Neural cell (in vitro differentiated cells): ENCODE measurements around the gene IL21R.

Experiments used
- EZH2 ChIP-seq: fragments of 200-600, 300-800 bp; shearing (Covaris generic), sonication (generic); IDR thresholded peaks from 2 replicates; pipeline ENCODE4 v1.6.1; 2014; ENCODE audit warnings: antibody characterized with exemption, low read length, borderline replicate concordance, mild to moderate bottlenecking; ENCODE audit not compliant: insufficient read depth, poor library complexity, severe bottlenecking
- MXI1 ChIP-seq: fragments of 450-650 bp; conservative IDR thresholded peaks from 2 replicates; pipeline ENCODE4 v1.6.1; 2014; ENCODE audit warnings: antibody characterized with exemption, mild to moderate bottlenecking; ENCODE audit not compliant: poor library complexity, severe bottlenecking
- POLR2AphosphoS5 ChIP-seq: IDR thresholded peaks from 2 replicates; pipeline ENCODE4 v1.6.1; 2012
- RAD21 ChIP-seq: fragments of 450-650 bp; conservative IDR thresholded peaks from 2 replicates; pipeline ENCODE4 v1.6.1; 2014; ENCODE audit warnings: antibody characterized with exemption, mild to moderate bottlenecking, moderate library complexity
- TF ChIP-seq, protein P1 (sequence below): fragments of 450-650 bp; IDR thresholded peaks from 2 replicates; pipeline ENCODE4 v1.5.1; 2014; ENCODE audit warnings: antibody characterized with exemption, mild to moderate bottlenecking, moderate library complexity; ENCODE audit not compliant: poor library complexity, severe bottlenecking
- TF ChIP-seq, protein P2 (sequence below): IDR thresholded peaks from 2 replicates; pipeline ENCODE4 v1.6.1; 2012; ENCODE audit warnings: borderline replicate concordance

DNA sequence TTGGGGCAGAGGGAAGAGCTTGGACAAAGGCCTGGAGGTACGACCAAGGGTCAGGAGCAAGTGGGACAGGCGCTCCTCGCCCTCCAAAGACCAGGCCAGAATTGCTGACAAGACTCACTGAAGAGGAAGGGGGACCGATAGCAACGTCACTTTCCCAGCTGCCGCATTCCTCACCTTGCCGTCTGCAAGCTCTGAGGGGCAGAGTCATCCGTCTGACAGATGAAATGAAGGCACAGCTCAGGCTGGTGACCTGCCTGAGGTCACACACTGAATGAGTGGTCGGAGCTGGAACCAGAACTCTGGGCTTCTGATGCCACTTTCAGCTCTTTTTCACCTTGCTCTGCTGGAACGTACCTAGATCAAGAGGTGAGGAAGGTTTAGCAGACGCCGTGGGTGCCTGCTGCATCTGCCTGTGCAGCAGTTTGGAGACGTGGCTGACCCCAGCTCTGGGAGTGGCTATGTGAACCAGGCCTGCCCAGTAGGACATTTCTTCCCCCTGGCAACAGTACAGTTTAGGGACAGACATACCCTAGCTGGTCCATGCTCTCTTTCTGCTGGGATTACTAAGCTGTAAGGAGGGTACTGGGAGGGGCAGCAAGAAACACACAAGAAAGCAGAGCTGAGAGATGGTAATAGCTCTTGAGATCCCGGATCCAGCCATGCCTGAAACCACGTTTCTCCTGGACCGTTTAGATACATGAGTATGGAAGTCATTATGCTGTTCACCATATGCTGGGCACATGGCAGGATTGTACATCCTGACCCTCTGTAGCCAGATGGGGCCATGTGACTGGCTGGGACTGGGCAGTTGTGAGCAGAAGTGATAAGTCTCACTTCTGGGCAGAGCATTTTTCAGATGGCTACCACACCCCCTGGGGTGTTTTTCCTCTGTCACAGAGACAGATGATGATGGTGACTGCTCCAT lies 50.9 kb downstream of the IL21R start:
- TF ChIP-seq, protein P1, sequence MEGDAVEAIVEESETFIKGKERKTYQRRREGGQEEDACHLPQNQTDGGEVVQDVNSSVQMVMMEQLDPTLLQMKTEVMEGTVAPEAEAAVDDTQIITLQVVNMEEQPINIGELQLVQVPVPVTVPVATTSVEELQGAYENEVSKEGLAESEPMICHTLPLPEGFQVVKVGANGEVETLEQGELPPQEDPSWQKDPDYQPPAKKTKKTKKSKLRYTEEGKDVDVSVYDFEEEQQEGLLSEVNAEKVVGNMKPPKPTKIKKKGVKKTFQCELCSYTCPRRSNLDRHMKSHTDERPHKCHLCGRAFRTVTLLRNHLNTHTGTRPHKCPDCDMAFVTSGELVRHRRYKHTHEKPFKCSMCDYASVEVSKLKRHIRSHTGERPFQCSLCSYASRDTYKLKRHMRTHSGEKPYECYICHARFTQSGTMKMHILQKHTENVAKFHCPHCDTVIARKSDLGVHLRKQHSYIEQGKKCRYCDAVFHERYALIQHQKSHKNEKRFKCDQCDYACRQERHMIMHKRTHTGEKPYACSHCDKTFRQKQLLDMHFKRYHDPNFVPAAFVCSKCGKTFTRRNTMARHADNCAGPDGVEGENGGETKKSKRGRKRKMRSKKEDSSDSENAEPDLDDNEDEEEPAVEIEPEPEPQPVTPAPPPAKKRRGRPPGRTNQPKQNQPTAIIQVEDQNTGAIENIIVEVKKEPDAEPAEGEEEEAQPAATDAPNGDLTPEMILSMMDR, result no peak
- TF ChIP-seq EZH2, result no peak
- TF ChIP-seq POLR2AphosphoS5, result no peak
- no peak for TF ChIP-seq MXI1
- TF ChIP-seq, protein P2, sequence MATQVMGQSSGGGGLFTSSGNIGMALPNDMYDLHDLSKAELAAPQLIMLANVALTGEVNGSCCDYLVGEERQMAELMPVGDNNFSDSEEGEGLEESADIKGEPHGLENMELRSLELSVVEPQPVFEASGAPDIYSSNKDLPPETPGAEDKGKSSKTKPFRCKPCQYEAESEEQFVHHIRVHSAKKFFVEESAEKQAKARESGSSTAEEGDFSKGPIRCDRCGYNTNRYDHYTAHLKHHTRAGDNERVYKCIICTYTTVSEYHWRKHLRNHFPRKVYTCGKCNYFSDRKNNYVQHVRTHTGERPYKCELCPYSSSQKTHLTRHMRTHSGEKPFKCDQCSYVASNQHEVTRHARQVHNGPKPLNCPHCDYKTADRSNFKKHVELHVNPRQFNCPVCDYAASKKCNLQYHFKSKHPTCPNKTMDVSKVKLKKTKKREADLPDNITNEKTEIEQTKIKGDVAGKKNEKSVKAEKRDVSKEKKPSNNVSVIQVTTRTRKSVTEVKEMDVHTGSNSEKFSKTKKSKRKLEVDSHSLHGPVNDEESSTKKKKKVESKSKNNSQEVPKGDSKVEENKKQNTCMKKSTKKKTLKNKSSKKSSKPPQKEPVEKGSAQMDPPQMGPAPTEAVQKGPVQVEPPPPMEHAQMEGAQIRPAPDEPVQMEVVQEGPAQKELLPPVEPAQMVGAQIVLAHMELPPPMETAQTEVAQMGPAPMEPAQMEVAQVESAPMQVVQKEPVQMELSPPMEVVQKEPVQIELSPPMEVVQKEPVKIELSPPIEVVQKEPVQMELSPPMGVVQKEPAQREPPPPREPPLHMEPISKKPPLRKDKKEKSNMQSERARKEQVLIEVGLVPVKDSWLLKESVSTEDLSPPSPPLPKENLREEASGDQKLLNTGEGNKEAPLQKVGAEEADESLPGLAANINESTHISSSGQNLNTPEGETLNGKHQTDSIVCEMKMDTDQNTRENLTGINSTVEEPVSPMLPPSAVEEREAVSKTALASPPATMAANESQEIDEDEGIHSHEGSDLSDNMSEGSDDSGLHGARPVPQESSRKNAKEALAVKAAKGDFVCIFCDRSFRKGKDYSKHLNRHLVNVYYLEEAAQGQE, result no peak
- no peak for TF ChIP-seq RAD21
